GM12875 (cell line): ENCODE data around the gene MCF2L2.
"Not testable (repeated sequence)": the region's sequence is repeated elsewhere in the genome, so short reads cannot be mapped to it uniquely, and the experiment has no call there.

Experiments used
- H3K4me3 ChIP-seq: one replicate; pipeline ENCODE4 v1.5.1; 2011; ENCODE audit warnings: low read depth, low read length, control low read depth
- TF ChIP-seq, protein P1 (sequence below): IDR thresholded peaks from 2 replicates; pipeline ENCODE4 v1.5.1; 2011; ENCODE audit warnings: low read depth, mild to moderate bottlenecking, control low read depth, inconsistent platforms, low read length, moderate library complexity, borderline replicate concordance; ENCODE audit not compliant: insufficient read depth

MCF2L2 gene

DNA sequence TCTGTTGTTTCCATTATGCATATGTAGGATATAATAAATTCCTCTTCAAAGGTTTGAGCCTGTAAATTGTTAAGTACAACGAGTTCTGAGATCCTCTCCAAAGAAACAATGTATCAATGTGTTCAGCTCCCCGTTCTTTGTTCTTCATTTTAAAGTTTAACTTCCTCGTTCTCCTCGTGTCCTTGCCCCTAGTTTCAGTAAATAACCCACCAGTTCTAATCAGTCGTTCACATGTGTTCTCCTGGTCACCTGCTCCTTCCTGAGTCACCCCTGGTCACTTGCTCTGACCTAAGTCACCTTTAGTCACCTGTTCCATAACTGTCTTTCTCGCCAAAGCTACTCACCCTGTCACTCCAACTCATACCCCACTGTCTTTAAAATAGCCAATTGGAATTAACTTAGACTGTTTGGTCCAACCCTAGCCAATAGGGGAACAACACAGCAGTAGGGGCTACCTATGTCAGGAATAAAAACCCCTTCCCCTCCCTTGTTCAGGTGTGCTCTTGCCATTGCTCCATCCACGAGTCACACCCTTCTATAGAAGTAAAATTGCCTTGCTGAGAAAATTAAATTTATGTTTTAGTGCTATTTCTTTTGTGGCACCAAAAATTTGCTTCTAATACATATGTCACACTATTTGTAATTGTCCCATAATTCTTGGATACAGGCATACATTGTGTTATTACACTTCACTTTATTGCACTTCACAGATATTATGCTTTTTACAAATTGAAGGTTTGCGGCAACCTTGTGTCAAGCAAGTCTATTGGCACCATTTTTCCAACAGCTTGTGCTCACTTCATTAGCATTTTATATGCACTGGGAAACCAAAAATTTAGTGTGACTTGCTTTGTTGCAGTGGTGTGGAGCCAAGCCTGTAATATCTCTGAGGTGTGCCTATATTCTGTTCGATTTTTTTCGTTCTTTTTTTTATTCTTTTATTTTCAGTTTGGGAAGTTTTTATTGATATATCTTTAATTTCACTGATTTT is 15.3 kb upstream of the MCF2L2 start:
- no peak overlapping the region for H3K4me3 ChIP-seq
- TF ChIP-seq, protein P1, sequence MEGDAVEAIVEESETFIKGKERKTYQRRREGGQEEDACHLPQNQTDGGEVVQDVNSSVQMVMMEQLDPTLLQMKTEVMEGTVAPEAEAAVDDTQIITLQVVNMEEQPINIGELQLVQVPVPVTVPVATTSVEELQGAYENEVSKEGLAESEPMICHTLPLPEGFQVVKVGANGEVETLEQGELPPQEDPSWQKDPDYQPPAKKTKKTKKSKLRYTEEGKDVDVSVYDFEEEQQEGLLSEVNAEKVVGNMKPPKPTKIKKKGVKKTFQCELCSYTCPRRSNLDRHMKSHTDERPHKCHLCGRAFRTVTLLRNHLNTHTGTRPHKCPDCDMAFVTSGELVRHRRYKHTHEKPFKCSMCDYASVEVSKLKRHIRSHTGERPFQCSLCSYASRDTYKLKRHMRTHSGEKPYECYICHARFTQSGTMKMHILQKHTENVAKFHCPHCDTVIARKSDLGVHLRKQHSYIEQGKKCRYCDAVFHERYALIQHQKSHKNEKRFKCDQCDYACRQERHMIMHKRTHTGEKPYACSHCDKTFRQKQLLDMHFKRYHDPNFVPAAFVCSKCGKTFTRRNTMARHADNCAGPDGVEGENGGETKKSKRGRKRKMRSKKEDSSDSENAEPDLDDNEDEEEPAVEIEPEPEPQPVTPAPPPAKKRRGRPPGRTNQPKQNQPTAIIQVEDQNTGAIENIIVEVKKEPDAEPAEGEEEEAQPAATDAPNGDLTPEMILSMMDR: no peak

DNA sequence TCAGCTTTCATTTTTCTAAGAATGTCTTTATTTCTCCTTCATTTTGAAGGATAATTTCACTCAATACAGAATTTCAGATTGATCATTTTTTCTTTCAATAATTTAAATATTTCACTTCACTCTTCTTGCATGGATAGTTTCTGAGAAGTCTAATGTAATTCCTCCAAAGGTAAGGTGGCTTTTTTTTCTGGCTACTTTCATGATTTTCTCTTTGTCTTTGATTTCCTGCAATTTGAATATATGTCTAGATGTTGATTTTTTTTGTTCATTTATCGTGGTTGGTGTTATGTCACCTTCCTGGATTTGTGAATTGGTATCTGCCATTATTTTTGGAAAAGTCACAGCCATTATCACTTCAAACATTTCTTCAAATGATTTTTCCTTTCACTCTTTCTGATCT is 14.6 kb upstream of the MCF2L2 start:
- no peak overlapping the region for H3K4me3 ChIP-seq
- TF ChIP-seq, protein P1: no peak

DNA sequence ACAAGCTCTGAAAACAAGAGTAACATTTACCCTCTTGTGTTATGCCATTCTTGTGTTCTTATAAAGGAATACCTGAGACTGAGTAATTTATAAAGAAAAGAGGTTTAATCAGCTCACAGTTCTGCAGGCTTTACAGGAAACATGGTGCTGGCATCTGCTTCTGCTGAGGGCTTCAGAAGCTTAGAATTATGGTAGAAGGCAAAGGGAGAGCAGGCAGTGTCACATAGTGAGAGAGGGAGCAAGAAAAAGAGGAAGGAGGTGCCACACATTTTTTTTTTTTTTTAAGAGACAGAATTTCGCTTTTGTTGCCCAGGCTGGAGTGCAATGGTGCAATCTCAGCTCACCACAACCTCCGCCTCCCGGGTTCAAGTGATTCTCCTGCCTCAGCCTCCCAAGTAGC is 12.1 kb upstream of the MCF2L2 start:
- H3K4me3 ChIP-seq: not testable (repeated sequence)

DNA sequence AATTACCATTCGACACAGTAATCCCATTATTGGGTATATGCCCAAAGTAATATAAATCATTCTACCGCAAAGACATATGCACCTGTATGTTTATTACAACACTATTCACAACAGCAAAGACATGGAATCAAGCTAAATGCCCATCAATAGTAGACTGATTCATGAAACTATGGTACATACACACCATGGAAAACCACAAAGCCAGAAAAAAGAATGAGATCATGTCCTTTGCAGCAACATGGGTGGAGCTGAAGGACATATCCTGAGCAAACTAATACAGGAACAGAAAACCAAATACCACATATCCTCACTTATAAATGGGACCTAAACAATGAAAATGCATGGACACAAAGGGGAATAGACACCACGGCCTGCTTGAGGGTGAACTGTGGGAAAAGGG is 11.1 kb upstream of the MCF2L2 start:
- TF ChIP-seq, protein P1: no peak
- H3K4me3 ChIP-seq: no peak overlapping the region

DNA sequence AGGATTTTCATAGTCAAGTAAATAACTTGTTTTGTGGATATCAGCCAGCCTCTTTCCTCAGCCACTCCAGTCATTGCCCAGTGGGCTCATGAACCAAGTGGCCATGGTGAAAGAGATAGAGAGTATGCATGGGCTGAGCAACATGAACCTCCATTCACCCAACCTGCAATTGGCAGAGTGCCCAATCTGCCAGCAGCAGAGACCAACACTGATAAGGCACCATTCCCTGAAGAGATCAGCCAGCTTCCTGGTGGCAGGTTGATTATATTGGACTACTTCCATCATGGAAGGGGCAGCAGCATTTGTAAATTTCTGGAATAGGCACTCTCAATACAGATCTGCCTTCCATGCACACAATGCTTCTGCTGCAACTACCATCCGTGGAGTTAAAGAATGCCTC is 10.3 kb upstream of the MCF2L2 start:
- H3K4me3 ChIP-seq: no peak overlapping the region
- TF ChIP-seq, protein P1: no peak

DNA sequence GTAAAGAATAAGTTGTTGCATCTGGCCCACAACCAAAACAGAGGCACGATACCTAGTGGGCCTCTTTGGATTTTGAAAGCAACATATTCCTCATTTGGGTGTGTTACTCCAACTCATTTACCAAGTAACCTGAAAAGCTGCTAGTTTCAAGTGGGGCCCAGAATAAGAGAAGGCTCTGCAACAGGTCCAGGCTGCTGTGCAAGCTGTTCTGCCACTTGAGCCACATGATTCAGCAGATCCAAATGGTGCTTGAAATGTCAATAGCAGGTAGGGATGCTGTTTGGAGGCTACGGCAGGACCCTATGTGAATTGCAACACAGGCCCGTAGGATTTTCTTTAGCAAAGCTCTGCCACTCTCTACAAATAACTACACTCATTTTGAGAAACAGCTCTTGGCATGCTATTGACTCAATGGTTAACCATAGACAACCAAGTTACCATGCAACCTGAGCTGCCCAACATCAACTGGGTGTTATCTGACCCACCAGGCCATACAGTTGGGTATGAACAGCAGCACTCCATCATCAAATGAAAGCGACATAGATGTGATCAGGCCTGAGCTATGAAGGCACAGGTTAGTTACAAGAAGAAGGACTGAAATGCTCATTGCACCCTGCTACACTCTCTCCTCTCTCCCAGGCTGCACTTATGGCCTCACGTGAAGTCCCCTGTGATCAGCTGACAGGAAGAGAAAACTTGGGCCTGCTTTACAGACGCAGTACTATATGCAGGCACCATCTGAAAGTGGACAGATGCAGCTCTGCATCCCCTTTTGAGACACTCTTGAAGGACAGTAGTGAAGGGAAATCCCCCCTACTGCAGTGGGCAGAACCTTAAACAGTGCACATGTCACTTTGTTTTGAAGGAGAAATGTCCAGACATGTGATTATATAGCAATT is 9.5 kb upstream of the MCF2L2 start:
- H3K4me3 ChIP-seq: no peak overlapping the region
- TF ChIP-seq, protein P1: no peak

DNA sequence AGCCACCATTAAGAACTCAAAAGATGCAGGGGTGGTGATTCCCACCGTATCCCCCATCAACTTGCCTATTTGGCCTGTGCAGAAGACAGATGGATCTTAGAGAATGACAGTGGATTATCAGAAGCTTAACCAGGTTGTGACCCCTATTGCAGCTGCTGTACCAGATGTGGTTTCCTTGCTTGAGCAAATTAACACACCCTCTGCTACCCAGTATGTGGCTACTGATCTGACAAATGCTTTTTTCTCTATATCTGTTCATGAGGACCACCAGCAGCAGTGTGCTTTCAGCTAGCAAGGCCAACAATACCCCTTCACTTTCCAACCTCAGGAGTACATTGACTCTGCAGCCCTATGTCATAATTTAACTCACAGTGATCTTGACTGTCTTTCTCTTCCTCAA is 8.6 kb upstream of the MCF2L2 start:
- TF ChIP-seq, protein P1: no peak
- no peak overlapping the region for H3K4me3 ChIP-seq
